PC-3 (cell line): Measurements from ENCODE around the gene TEKT3.

Source experiments
- EZH2 ChIP-seq: fragments of 300-600 bp; sonication (generic); IDR thresholded peaks from one replicate; pipeline ENCODE4 v1.6.1; 2017; ENCODE audit warnings: antibody characterized with exemption, mild to moderate bottlenecking, low read length; ENCODE audit not compliant: unreplicated experiment
- EZH2phosphoT487 ChIP-seq: fragments of 300-600 bp; sonication (generic); IDR thresholded peaks from 2 replicates; pipeline ENCODE4 v1.6.1; 2018; ENCODE audit warnings: mild to moderate bottlenecking, antibody characterized with exemption, low read length, borderline replicate concordance
- TF ChIP-seq, protein P1 (sequence below): fragments of 300-600 bp; sonication (generic); conservative IDR thresholded peaks from 2 replicates; pipeline ENCODE4 v1.5.1; 2017; ENCODE audit warnings: antibody characterized with exemption, low read depth, mild to moderate bottlenecking, low read length

DNA sequence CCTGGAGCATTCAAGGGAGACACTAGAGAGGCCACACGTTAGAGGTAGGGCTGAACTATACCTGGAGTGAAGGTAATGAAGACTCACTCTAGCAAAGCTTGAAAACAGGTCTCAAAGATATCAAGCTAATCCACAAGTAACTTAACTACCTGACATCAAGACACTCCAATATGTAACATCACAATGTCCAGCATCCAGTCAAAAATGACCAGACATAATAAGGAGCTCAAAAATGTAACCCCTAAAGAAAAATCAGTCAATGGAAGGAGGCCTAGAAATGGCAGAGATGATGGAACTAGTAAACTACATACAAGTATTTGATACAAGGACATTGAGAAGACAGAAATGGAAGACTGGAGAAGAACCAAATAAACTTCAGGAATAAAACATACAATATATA lies 6.0 kb downstream of the TEKT3 start:
- TF ChIP-seq, protein P1, sequence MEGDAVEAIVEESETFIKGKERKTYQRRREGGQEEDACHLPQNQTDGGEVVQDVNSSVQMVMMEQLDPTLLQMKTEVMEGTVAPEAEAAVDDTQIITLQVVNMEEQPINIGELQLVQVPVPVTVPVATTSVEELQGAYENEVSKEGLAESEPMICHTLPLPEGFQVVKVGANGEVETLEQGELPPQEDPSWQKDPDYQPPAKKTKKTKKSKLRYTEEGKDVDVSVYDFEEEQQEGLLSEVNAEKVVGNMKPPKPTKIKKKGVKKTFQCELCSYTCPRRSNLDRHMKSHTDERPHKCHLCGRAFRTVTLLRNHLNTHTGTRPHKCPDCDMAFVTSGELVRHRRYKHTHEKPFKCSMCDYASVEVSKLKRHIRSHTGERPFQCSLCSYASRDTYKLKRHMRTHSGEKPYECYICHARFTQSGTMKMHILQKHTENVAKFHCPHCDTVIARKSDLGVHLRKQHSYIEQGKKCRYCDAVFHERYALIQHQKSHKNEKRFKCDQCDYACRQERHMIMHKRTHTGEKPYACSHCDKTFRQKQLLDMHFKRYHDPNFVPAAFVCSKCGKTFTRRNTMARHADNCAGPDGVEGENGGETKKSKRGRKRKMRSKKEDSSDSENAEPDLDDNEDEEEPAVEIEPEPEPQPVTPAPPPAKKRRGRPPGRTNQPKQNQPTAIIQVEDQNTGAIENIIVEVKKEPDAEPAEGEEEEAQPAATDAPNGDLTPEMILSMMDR, result no peak
- TF ChIP-seq EZH2phosphoT487 (no peak), EZH2 (no peak)
